Common myeloid progenitor, CD34-positive (primary cell): Measurements from ENCODE around the gene MARCHF11. TPM values are rescaled to one million over a fixed set of nuclear protein-coding genes. Genes with fewer than 3 reads are reported as not detected.

ENCODE experiments used
- CTCF ChIA-PET: fragments of 350-600 bp; sonication (Branson Sonifier 250); formaldehyde crosslinking; loops from one replicate; lab custom pipeline; 2021; ENCODE audit warnings: antibody characterized with exemption; lab: Charles Lee
- POLR2A ChIA-PET: fragments of 350-600 bp; sonication (Branson Sonifier 250); formaldehyde crosslinking; loops from one replicate; lab custom pipeline; 2021; ENCODE audit warnings: antibody characterized with exemption; lab: Charles Lee
- DNase-seq, 3 donors: peaks; one replicate each; pipeline versions ENCODE4 v3.0.0 to v3.0.0-alpha.2; 2013
- H3K27ac ChIP-seq, 2 experiments: 1 replicate in 1 of 2; 2 replicates in 1 of 2; pipeline ENCODE4 v1.7.0; 2013; ENCODE audit warnings: inconsistent platforms in 2 of 2, low read length in 2 of 2, mild to moderate bottlenecking in 2 of 2, low read depth in 1 of 2, moderate library complexity in 1 of 2; ENCODE audit not compliant: severe bottlenecking in 2 of 2, insufficient read depth in 1 of 2, poor library complexity in 1 of 2
- H3K27me3 ChIP-seq, 5 experiments: replicated peaks in 2 of 5; 1 replicate in 3 of 5; 2 replicates in 2 of 5; pipeline versions ENCODE4 v1.6.1 to v1.7.0; 2013; ENCODE audit warnings: low read length in 4 of 5, mild to moderate bottlenecking in 2 of 5, moderate library complexity in 2 of 5, inconsistent platforms in 1 of 5; ENCODE audit not compliant: insufficient read depth in 5 of 5, control insufficient read depth in 4 of 5
- H3K36me3 ChIP-seq, 4 experiments: 1 replicate in 2 of 4; 2 replicates in 2 of 4; pipeline versions ENCODE4 v1.6.1 to v1.7.0; 2013; ENCODE audit warnings: low read length in 3 of 4, control low read depth in 1 of 4, mild to moderate bottlenecking in 1 of 4; ENCODE audit not compliant: control insufficient read depth in 4 of 4, insufficient read depth in 4 of 4
- H3K4me1 ChIP-seq, 4 experiments: 1 replicate in 3 of 4; 2 replicates in 1 of 4; pipeline versions ENCODE4 v1.6.1 to v1.7.1; 2013; ENCODE audit warnings: low read length in 3 of 4, mild to moderate bottlenecking in 3 of 4, control low read depth in 1 of 4, inconsistent platforms in 1 of 4, moderate library complexity in 1 of 4; ENCODE audit not compliant: control insufficient read depth in 4 of 4, insufficient read depth in 4 of 4; ENCODE audit errors: control extremely low read depth in 1 of 4
- H3K4me3 ChIP-seq, 7 experiments: 1 replicate in 4 of 7; 2 replicates in 3 of 7; pipeline versions ENCODE4 v1.5.1 to v1.7.0; 2013; ENCODE audit warnings: mild to moderate bottlenecking in 7 of 7, low read length in 6 of 7, moderate library complexity in 6 of 7, inconsistent platforms in 2 of 7, low read depth in 2 of 7, control low read depth in 1 of 7; ENCODE audit not compliant: insufficient read depth in 4 of 7, control insufficient read depth in 1 of 7; ENCODE audit errors: extremely low read depth in 1 of 7
- H3K9me3 ChIP-seq, 5 experiments: 1 replicate in 4 of 5; 2 replicates in 1 of 5; pipeline versions ENCODE4 v1.6.1 to v1.7.1; 2013; ENCODE audit warnings: low read length in 4 of 5, mild to moderate bottlenecking in 2 of 5, inconsistent platforms in 1 of 5, low read depth in 1 of 5, moderate library complexity in 1 of 5; ENCODE audit not compliant: control insufficient read depth in 4 of 5, insufficient read depth in 2 of 5; ENCODE audit errors: control extremely low read depth in 1 of 5
- WGBS: methylation state at CpG from one replicate; pipeline ENCODE4 v1.1.5; 2013; ENCODE audit not compliant: insufficient coverage; 5-methylcytosine and 5-hydroxymethylcytosine counted together
- polyA plus RNA-seq: library from polyadenylated mRNA; unstranded; fragments of 120-200 nt; gene quantifications from one replicate; pipeline ENCODE4 v1.2.1, GENCODE V29; 2013

Gene MARCHF11
- polyA plus RNA-seq: not detected

GRCh38 chr5:16179511-16179935 lies at the start of gene MARCHF11:
TSS of gene MARCHF11 (minus strand) at chr5:16179791. CDS start at chr5:16179575, 216 bp downstream.
- ChIA-PET POLR2A (no interaction called here), CTCF (no interaction called here)
- Histone ChIP-seq H3K4me3 (peak within 1 kb of the TSS in 5 of 7 experiments; percentile 2 to 36 (median 32)), H3K9me3 (peaks cover 0 to 3% (median 0%) of the 10 kb centered on the region in 5 experiments), H3K36me3 (no peaks in the 10 kb centered on the region), H3K27ac (no peak within 1 kb of the TSS), H3K27me3 (peaks cover 0 to 44% (median 22%) of the 10 kb centered on the region in 5 experiments), H3K4me1 (peaks cover 0 to 5% (median 3%) of the 10 kb centered on the region in 4 experiments)
- peak in 1 of 3 donors; percentile 2 for DNase-seq
- 5% methylated on average over 10 of the region's 59 CpGs for WGBS

GRCh38 chr5:16225927-16226326 lies 46.3 kb upstream of the MARCHF11 start:
- Histone ChIP-seq H3K9me3 (no peaks in the 10 kb centered on the region), H3K27me3 (no peaks in the 10 kb centered on the region), H3K27ac (no peak overlapping the region), H3K4me3 (no peak overlapping the region), H3K4me1 (no peaks in the 10 kb centered on the region), H3K36me3 (no peaks in the 10 kb centered on the region)
- WGBS: 91% methylated on average over 4 of the region's 5 CpGs
- no peak for DNase-seq
- ChIA-PET POLR2A (no interaction called here), CTCF (no interaction called here)

GRCh38 chr5:16192311-16192710 lies 12.7 kb upstream of the MARCHF11 start:
- no peaks in the 10 kb centered on the region for H3K4me1 ChIP-seq
- no peaks in the 10 kb centered on the region for H3K9me3 ChIP-seq
- H3K4me3 ChIP-seq: no peak overlapping the region
- no peaks in the 10 kb centered on the region for H3K27me3 ChIP-seq
- ChIA-PET POLR2A (no interaction called here), CTCF (no interaction called here)
- WGBS: 72% methylated on average over 4 of the region's 5 CpGs
- no peak overlapping the region for H3K27ac ChIP-seq
- H3K36me3 ChIP-seq: no peaks in the 10 kb centered on the region
- DNase-seq: no peak

- DNase-seq: no peak
- WGBS: 47% methylated on average over 6 of the region's 7 CpGs
- CTCF ChIA-PET: no interaction called here
Observed at GRCh38 chr5:16180789-16181082, 1.1 kb upstream of the MARCHF11 start.

DNA sequence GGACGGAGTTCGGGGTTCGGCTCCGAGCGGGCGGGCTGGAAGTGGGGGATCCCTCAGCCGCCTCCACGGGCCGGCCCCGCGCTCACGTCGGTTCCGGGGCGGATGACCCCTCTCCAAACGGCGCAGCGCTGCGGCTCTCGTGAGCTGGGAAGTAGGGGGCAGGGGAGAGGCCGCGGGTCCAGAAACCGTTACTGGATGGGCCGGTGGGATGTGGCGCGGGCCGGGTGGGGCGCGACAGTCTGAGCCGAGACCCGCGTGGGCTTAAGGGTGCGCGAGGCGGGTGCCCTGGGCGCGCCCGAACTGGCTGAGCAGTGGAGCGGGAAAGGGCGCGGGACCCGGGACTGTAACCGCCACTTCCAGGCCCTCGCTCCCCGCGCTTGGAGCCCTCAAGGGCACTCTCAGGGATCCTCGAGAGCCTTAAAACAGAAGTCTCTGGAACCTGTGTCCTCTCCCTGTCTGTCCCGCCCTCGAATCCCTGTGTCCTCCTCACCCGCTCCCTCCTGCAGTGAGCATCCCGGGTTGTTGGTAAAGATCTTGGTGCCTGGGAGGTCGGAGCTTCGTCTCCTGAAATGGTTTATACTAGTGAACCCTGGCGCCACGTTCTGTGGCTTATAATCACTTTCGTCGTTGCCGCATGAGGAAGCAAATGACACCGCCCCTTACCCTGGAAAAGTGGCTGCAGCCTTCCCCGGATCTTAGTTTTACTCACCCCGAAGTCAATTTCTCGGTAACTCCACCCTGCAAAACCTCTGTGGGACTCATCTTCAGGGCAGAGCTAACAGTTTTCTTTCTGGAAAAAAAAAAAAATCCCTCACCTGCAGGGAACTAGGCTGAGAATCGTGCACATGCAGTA lies 571 bp upstream of the MARCHF11 start:
- WGBS: 4% methylated on average over 52 of the region's 63 CpGs
- H3K4me3 ChIP-seq: peak overlapping the region in 1 of 7 experiments; percentile 12
- H3K27me3 ChIP-seq: peaks cover 0 to 44% (median 22%) of the 10 kb centered on the region in 5 experiments
- ChIA-PET CTCF (no interaction called here), POLR2A (no interaction called here)
- H3K4me1 ChIP-seq: peaks cover 0 to 5% (median 3%) of the 10 kb centered on the region in 4 experiments
- H3K9me3 ChIP-seq: peaks cover 0 to 3% (median 0%) of the 10 kb centered on the region in 5 experiments
- DNase-seq: no peak
- no peak overlapping the region for H3K27ac ChIP-seq
- no peaks in the 10 kb centered on the region for H3K36me3 ChIP-seq

More at GRCh38 chr5:16180789-16181082, 1.1 kb upstream of the MARCHF11 start:
- Histone ChIP-seq H3K4me3 (no peak overlapping the region), H3K9me3 (peaks cover 0 to 3% (median 0%) of the 10 kb centered on the region in 5 experiments), H3K36me3 (no peaks in the 10 kb centered on the region), H3K27ac (no peak overlapping the region), H3K27me3 (peaks cover 0 to 44% (median 22%) of the 10 kb centered on the region in 5 experiments), H3K4me1 (peaks cover 0 to 5% (median 3%) of the 10 kb centered on the region in 4 experiments)
- POLR2A ChIA-PET: no interaction called here

- CTCF ChIA-PET: interaction anchor here (1.2 kb wide), 1 partner anchor 273 kb away, joined by 3 read pairs; no protein-coding TSS in a partner anchor
- peaks cover 0 to 3% (median 0%) of the 10 kb centered on the region in 5 experiments for H3K9me3 ChIP-seq
- peaks cover 0 to 44% (median 20%) of the 10 kb centered on the region in 5 experiments for H3K27me3 ChIP-seq
- DNase-seq: peak; percentile 34 to 64 (median 61)
- no peaks in the 10 kb centered on the region for H3K36me3 ChIP-seq
- POLR2A ChIA-PET: no interaction called here
- H3K4me1 ChIP-seq: peaks cover 0 to 5% (median 3%) of the 10 kb centered on the region in 4 experiments
- peak overlapping the region in 3 of 7 experiments; percentile 32 to 36 (median 34) for H3K4me3 ChIP-seq
- H3K27ac ChIP-seq: no peak overlapping the region
- 3% methylated on average over 54 of the region's 57 CpGs for WGBS
Observed at GRCh38 chr5:16178745-16179372, 732 bp downstream of the MARCHF11 start.

DNA sequence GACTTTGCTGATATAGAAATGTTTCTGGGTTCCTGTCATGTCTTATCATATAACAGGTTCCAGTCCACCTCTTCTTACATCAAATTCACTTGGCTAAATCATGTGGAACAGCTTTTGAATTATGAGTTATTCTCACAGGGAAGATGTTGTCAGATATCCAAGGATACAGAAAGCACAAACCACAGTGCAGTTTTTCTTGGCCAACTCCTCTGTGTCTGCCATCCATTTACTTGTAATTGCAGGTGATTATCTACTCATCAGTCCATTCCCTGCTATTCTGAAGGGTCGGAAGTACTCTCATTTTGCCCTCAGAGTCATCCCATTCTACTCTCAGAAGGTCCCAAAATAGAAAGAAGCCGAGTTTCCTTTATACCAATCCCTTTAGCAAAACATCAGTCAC lies 10.0 kb downstream of the MARCHF11 start:
- Histone ChIP-seq H3K4me3 (no peak overlapping the region), H3K27me3 (peaks cover 0 to 2% (median 0%) of the 10 kb centered on the region in 5 experiments), H3K27ac (no peak overlapping the region), H3K36me3 (no peaks in the 10 kb centered on the region), H3K4me1 (no peaks in the 10 kb centered on the region), H3K9me3 (no peaks in the 10 kb centered on the region)
- no peak for DNase-seq
- ChIA-PET CTCF (no interaction called here), POLR2A (no interaction called here)
- WGBS: 33% methylated on average over 1 of the region's 2 CpGs
